Heart left ventricle (tissue), 13 donors: Measurements from ENCODE around the gene ACIN1.

Experiments used
- POLR2A ChIP-seq, 2 donors: fragments of 450-650 bp; IDR thresholded peaks; one replicate each; pipeline ENCODE4 v1.6.1; 2017; ENCODE audit warnings: antibody characterized with exemption in 2 of 2, mild to moderate bottlenecking in 2 of 2, moderate library complexity in 2 of 2
- TF ChIP-seq, protein P1 (sequence below), 12 donors: fragments of 200-600 bp; sonication (generic) in 4 of 12; IDR thresholded peaks; one replicate each; pipeline versions ENCODE4 v1.5.0 to v1.8.0; 2018 to 2022; ENCODE audit warnings: antibody characterized with exemption in 12 of 12, mild to moderate bottlenecking in 5 of 12
- donor health status: ischemic (EF 13 %, LVEDD 7.1; RV severe dilation, severe dysfunction).
- donor health status: DM: no; HTN: yes; CAD: no.
- donor health status: DM: no; HTN: no; CAD: no.
- donor health status: ischemic (EF 25% LVEDD 6.9; RV normal size, moderate dysfunction).
- donor health status: ischemic (EF 25% LVEDD 5.7; RV mildly dilated, moderate dysfunction).
- donor health status: ischemic (EF 35%, LVEDD 5.7; RV mildly dilated, moderate dysfunction).
- donor health status: nonischemic (EF 11% LVEDD 7.7; RV severe dilation, severe dysfunction).
- donor health status: DM: yes; HTN: yes; CAD: no.
- donor health status: PGD.
- donor health status: ischemic (EF 29% LVEDD 5.4; RV normal size, mild dysfunction).
- donor health status: nonischemic (EF 23%, LVEDD 6.1; RV moderate dilation, normal function).

- TF ChIP-seq POLR2A (IDR thresholded peaks at IDR 0.05): no peak
- TF ChIP-seq, protein P1, sequence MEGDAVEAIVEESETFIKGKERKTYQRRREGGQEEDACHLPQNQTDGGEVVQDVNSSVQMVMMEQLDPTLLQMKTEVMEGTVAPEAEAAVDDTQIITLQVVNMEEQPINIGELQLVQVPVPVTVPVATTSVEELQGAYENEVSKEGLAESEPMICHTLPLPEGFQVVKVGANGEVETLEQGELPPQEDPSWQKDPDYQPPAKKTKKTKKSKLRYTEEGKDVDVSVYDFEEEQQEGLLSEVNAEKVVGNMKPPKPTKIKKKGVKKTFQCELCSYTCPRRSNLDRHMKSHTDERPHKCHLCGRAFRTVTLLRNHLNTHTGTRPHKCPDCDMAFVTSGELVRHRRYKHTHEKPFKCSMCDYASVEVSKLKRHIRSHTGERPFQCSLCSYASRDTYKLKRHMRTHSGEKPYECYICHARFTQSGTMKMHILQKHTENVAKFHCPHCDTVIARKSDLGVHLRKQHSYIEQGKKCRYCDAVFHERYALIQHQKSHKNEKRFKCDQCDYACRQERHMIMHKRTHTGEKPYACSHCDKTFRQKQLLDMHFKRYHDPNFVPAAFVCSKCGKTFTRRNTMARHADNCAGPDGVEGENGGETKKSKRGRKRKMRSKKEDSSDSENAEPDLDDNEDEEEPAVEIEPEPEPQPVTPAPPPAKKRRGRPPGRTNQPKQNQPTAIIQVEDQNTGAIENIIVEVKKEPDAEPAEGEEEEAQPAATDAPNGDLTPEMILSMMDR (IDR thresholded peaks at IDR 0.05): no peak
Observed at GRCh38 chr14:23121361-23121771, 26.4 kb upstream of the ACIN1 start.
